ENCODE measurements around the gene PLAAT5. TPM values are rescaled to one million over a fixed set of nuclear protein-coding genes. Genes with fewer than 3 reads are reported as not detected.

Gene PLAAT5
- total and polyA plus RNA-seq, 2 of the 8 experiments (the other 6 are each of a cell fraction or from before 2014, with no cell fraction given), result 16.0 to 18.7 TPM

- Histone ChIP-seq H3K56ac (replicated peaks; ENCODE audit: insufficient read length, low read depth, low read length) (no peak overlapping the region), H3K14ac (ENCODE audit: insufficient read length) (no peak overlapping the region), H2BK15ac (ENCODE audit: low read length) (no peak overlapping the region), H3K18ac (ENCODE audit: extremely low read depth, low read length) (no peak overlapping the region), H3K4me3 (ENCODE audit: extremely low read depth in 1 of 4, insufficient read depth in 2 of 4, low read depth in 3 of 4, low read length in 4 of 4) (no peak overlapping the region), H3K27me3 (replicated peaks in 1 of 4; ENCODE audit: control insufficient read depth in 3 of 4, extremely low read depth in 1 of 4, insufficient read depth in 3 of 4, low read length in 3 of 4) (no peaks in the 10 kb centered on the region), H3K23ac (ENCODE audit: insufficient read length) (no peak overlapping the region), H3K36me3 (ENCODE audit: control insufficient read depth in 2 of 4, insufficient read depth in 4 of 4, low read length in 3 of 4) (peaks cover 0 to 11% (median 2%) of the 10 kb centered on the region in 4 experiments; a peak in 2 of 8 replicates), H3K4me2 (ENCODE audit: insufficient read depth in 1 of 2, low read depth in 2 of 2, low read length in 2 of 2) (peak overlapping the region in 1 of 2 experiments; percentile 30; a peak in 2 of 4 replicates), H3K4me1 (replicated peaks in 1 of 4; ENCODE audit: control insufficient read depth in 3 of 4, insufficient read depth in 4 of 4, low read length in 3 of 4) (peaks cover 0 to 6% (median 3%) of the 10 kb centered on the region in 4 experiments; a peak in 3 of 7 replicates), H4K20me1 (replicated peaks in 1 of 2; ENCODE audit: control insufficient read depth in 1 of 2, insufficient read depth in 2 of 2, low read length in 2 of 2) (no peaks in the 10 kb centered on the region), H3K79me1 (ENCODE audit: low read depth, low read length) (no peaks in the 10 kb centered on the region), H3K9me3 (ENCODE audit: insufficient read depth in 2 of 2, low read depth in 1 of 2, low read length in 1 of 2) (no peaks in the 10 kb centered on the region), H3K23me2 (ENCODE audit: low read depth, low read length) (no peaks in the 10 kb centered on the region), H2BK120ac (replicated peaks; ENCODE audit: low read depth, low read length) (no peak overlapping the region), H4K8ac (ENCODE audit: extremely low read depth, insufficient read depth, low read length) (no peak overlapping the region), H3K9ac (replicated peaks in 1 of 4; ENCODE audit: extremely low read depth in 1 of 4, low read depth in 3 of 4, low read length in 3 of 4) (no peak overlapping the region), H2BK12ac (ENCODE audit: low read depth, low read length) (no peak overlapping the region), H2AK5ac (ENCODE audit: low read depth, low read length) (0 out of 2 replicates have a peak overlapping the region, but pooled peaks have one; percentile 88), H2BK5ac (ENCODE audit: low read depth, low read length) (no peak overlapping the region), H3K79me2 (ENCODE audit: control insufficient read depth in 1 of 2, insufficient read depth in 2 of 2, low read length in 2 of 2) (no peaks in the 10 kb centered on the region), H3K27ac (ENCODE audit: low read depth, low read length) (no peak overlapping the region), H3K4ac (replicated peaks; ENCODE audit: insufficient read length, low read depth, low read length) (no peak overlapping the region), H4K91ac (replicated peaks; ENCODE audit: insufficient read length, low read length) (no peak overlapping the region), H4K5ac (ENCODE audit: insufficient read length, low read depth, low read length) (no peak overlapping the region), H2BK20ac (ENCODE audit: low read length) (0 out of 2 replicates have a peak overlapping the region, but pooled peaks have one; percentile 43), H2AFZ (ENCODE audit: low read length) (no peak overlapping the region)
- TF ChIP-seq JUND (IDR thresholded peaks at IDR 0.05; ENCODE audit: low read length), result peak; percentile 11; the same call in 1 of the 2 replicates
- TF ChIP-seq CEBPB (IDR thresholded peaks at IDR 0.05; ENCODE audit: low read depth, low read length), result no peak
- TF ChIP-seq KDM4A (IDR thresholded peaks at IDR 0.05; ENCODE audit: low read depth, low read length, severe bottlenecking), result no peak
- TF ChIP-seq HDAC2 (IDR thresholded peaks at IDR 0.05; ENCODE audit: borderline replicate concordance in 1 of 2, low read depth in 2 of 2, low read length in 2 of 2), result peak in 1 of 2 experiments; percentile 59; a peak in 1 of 4 replicates
- peak; percentile 52; the same call in 1 of the 2 replicates for TF ChIP-seq TEAD4 (IDR thresholded peaks at IDR 0.05; ENCODE audit: low read depth, low read length)
- no peak for TF ChIP-seq GABPA (IDR thresholded peaks at IDR 0.05; ENCODE audit: borderline replicate concordance, insufficient read depth, low read length)
- TF ChIP-seq BRCA1 (IDR thresholded peaks at IDR 0.05; ENCODE audit: low read depth, low read length), result no peak
- FAIRE-seq (no peak), DNase-seq (ENCODE audit: low read depth in 1 of 2, low spot score in 2 of 2) (peak in 1 of 2 experiments; percentile 46)
- 68% methylated on average over 6 of the region's 6 CpGs; no CpG with 5 or more reads in 1 of the 2 experiments for WGBS, 2 experiments (ENCODE audit: extremely low coverage in 1 of 2, insufficient coverage in 1 of 2, insufficient read length in 1 of 2, insufficient replicate concordance in 2 of 2, low coverage in 1 of 2, low lambda C conversion rate in 2 of 2, missing lambda C conversion rate in 1 of 2)
- ChIA-PET CTCF (ENCODE audit: partially characterized antibody) (interaction anchor here (1.0 to 2.0 kb wide), 2 partner anchors 11 to 19 kb away, joined by 3 to 14 read pairs; no protein-coding TSS in a partner anchor), POLR2A (ENCODE audit: partially characterized antibody) (interaction anchor here (0.7 to 1.0 kb wide), 2 partner anchors 10 to 936 kb away, joined by 3 to 4 read pairs; no protein-coding TSS in a partner anchor)
Observed at GRCh38 chr11:63459586-63459985, 31.4 kb downstream of the PLAAT5 start.
